H1 (cell line): ENCODE results near the gene DERL2. TPM values are rescaled to one million over a fixed set of nuclear protein-coding genes. Genes with fewer than 3 reads are reported as not detected.

Source experiments
- BACH1 ChIP-seq: IDR thresholded peaks from 2 replicates; pipeline ENCODE4 v1.6.1; 2012; ENCODE audit warnings: low read length, improper control_type of control experiment
- CBX8 ChIP-seq: fragments of 300-800, 300-1000 bp; sonication (generic); IDR thresholded peaks from 2 replicates; pipeline ENCODE4 v1.7.1; 2016; ENCODE audit warnings: low read depth, low read length, borderline replicate concordance
- CREB1 ChIP-seq: IDR thresholded peaks from 2 replicates; pipeline ENCODE4 v1.6.1; 2012; ENCODE audit warnings: inconsistent platforms
- JUND ChIP-seq: IDR thresholded peaks from 2 replicates; pipeline ENCODE4 v1.6.1; 2011; ENCODE audit warnings: mild to moderate bottlenecking, improper control_type of control experiment, low read length
- KDM4A ChIP-seq: IDR thresholded peaks from one replicate; pipeline ENCODE4 v1.7.1; 2012; ENCODE audit warnings: low read depth, mild to moderate bottlenecking, moderate library complexity, low read length, inconsistent platforms; ENCODE audit not compliant: severe bottlenecking
- RBBP5 ChIP-seq: IDR thresholded peaks from 2 replicates; pipeline ENCODE4 v1.7.1; 2012; ENCODE audit warnings: low read depth, mild to moderate bottlenecking, inconsistent platforms, low read length, moderate library complexity, borderline replicate concordance
- SIRT6 ChIP-seq: IDR thresholded peaks from one replicate; pipeline ENCODE4 v1.7.1; 2012; ENCODE audit warnings: low read length, inconsistent platforms
- SP2 ChIP-seq: IDR thresholded peaks from 2 replicates; pipeline ENCODE4 v1.6.1; 2012; ENCODE audit warnings: mild to moderate bottlenecking, low read length, inconsistent platforms
- polyA plus RNA-seq, 7 experiments: library from polyadenylated mRNA; depleted of rRNA in 3 of 7; stranded (reverse) in 5 of 7; unstranded in 2 of 7; fragments of >200 nt in 5 of 7; fragments of 200-250 nt in 2 of 7; gene quantifications; 1 replicate in 5 of 7; 2 replicates in 1 of 7; 4 replicates in 1 of 7; pipeline versions ENCODE4 v1.2.1 to v1.2.3, GENCODE V29; 2011 to 2013; ENCODE audit warnings: missing spikeins in 2 of 7, mixed read lengths in 2 of 7
- total RNA-seq: library from RNA; stranded (reverse); fragmentation: NEBNext Ultra II Directional; extraction: Animal tissue kit (Norgen Biotek cat#: 25700); gene quantifications from 2 replicates; pipeline ENCODE4 v1.2.1, GENCODE V29; 2021
- TF ChIP-seq, protein P1 (sequence below): fragments of 300-600 bp; sonication (generic); IDR thresholded peaks from 2 replicates; pipeline ENCODE4 v1.7.1; 2012; ENCODE audit warnings: low read length, moderate library complexity, mild to moderate bottlenecking, inconsistent platforms; ENCODE audit not compliant: insufficient replicate concordance
- TF ChIP-seq, protein P2 (sequence below): IDR thresholded peaks from 2 replicates; pipeline ENCODE4 v1.6.1; 2012; ENCODE audit warnings: low read length, inconsistent platforms

The DERL2 gene
- total and polyA plus RNA-seq, 2 of the 8 experiments (the other 6 are each of a cell fraction or from before 2014, with no cell fraction given): 55.3 to 58.4 TPM

DNA sequence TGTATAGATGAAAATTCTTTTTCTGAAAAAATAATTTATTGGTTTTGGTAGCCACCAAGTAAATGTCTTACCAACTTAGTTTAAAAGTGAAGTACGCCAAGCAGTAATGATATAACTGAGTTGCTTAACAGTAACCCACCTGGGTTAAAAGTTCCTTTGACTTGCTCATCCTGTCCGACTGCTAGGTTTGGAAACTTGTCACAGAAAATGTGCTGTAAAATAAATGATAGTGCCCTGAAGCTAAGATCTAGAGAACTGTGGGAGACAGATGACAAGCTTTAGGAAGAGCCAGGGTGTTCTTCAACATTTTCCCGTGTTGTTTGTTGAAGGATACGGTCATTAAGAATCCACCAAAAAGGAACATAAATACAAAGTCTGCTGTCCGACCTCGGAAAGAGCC lies 5.0 kb downstream of the DERL2 start (continued):
- TF ChIP-seq, protein P1, sequence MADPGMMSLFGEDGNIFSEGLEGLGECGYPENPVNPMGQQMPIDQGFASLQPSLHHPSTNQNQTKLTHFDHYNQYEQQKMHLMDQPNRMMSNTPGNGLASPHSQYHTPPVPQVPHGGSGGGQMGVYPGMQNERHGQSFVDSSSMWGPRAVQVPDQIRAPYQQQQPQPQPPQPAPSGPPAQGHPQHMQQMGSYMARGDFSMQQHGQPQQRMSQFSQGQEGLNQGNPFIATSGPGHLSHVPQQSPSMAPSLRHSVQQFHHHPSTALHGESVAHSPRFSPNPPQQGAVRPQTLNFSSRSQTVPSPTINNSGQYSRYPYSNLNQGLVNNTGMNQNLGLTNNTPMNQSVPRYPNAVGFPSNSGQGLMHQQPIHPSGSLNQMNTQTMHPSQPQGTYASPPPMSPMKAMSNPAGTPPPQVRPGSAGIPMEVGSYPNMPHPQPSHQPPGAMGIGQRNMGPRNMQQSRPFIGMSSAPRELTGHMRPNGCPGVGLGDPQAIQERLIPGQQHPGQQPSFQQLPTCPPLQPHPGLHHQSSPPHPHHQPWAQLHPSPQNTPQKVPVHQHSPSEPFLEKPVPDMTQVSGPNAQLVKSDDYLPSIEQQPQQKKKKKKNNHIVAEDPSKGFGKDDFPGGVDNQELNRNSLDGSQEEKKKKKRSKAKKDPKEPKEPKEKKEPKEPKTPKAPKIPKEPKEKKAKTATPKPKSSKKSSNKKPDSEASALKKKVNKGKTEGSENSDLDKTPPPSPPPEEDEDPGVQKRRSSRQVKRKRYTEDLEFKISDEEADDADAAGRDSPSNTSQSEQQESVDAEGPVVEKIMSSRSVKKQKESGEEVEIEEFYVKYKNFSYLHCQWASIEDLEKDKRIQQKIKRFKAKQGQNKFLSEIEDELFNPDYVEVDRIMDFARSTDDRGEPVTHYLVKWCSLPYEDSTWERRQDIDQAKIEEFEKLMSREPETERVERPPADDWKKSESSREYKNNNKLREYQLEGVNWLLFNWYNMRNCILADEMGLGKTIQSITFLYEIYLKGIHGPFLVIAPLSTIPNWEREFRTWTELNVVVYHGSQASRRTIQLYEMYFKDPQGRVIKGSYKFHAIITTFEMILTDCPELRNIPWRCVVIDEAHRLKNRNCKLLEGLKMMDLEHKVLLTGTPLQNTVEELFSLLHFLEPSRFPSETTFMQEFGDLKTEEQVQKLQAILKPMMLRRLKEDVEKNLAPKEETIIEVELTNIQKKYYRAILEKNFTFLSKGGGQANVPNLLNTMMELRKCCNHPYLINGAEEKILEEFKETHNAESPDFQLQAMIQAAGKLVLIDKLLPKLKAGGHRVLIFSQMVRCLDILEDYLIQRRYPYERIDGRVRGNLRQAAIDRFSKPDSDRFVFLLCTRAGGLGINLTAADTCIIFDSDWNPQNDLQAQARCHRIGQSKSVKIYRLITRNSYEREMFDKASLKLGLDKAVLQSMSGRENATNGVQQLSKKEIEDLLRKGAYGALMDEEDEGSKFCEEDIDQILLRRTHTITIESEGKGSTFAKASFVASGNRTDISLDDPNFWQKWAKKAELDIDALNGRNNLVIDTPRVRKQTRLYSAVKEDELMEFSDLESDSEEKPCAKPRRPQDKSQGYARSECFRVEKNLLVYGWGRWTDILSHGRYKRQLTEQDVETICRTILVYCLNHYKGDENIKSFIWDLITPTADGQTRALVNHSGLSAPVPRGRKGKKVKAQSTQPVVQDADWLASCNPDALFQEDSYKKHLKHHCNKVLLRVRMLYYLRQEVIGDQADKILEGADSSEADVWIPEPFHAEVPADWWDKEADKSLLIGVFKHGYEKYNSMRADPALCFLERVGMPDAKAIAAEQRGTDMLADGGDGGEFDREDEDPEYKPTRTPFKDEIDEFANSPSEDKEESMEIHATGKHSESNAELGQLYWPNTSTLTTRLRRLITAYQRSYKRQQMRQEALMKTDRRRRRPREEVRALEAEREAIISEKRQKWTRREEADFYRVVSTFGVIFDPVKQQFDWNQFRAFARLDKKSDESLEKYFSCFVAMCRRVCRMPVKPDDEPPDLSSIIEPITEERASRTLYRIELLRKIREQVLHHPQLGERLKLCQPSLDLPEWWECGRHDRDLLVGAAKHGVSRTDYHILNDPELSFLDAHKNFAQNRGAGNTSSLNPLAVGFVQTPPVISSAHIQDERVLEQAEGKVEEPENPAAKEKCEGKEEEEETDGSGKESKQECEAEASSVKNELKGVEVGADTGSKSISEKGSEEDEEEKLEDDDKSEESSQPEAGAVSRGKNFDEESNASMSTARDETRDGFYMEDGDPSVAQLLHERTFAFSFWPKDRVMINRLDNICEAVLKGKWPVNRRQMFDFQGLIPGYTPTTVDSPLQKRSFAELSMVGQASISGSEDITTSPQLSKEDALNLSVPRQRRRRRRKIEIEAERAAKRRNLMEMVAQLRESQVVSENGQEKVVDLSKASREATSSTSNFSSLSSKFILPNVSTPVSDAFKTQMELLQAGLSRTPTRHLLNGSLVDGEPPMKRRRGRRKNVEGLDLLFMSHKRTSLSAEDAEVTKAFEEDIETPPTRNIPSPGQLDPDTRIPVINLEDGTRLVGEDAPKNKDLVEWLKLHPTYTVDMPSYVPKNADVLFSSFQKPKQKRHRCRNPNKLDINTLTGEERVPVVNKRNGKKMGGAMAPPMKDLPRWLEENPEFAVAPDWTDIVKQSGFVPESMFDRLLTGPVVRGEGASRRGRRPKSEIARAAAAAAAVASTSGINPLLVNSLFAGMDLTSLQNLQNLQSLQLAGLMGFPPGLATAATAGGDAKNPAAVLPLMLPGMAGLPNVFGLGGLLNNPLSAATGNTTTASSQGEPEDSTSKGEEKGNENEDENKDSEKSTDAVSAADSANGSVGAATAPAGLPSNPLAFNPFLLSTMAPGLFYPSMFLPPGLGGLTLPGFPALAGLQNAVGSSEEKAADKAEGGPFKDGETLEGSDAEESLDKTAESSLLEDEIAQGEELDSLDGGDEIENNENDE: no peak
- TF ChIP-seq, protein P2, sequence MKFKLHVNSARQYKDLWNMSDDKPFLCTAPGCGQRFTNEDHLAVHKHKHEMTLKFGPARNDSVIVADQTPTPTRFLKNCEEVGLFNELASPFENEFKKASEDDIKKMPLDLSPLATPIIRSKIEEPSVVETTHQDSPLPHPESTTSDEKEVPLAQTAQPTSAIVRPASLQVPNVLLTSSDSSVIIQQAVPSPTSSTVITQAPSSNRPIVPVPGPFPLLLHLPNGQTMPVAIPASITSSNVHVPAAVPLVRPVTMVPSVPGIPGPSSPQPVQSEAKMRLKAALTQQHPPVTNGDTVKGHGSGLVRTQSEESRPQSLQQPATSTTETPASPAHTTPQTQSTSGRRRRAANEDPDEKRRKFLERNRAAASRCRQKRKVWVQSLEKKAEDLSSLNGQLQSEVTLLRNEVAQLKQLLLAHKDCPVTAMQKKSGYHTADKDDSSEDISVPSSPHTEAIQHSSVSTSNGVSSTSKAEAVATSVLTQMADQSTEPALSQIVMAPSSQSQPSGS: no peak
- TF ChIP-seq CBX8 (no peak), CREB1 (no peak), SIRT6 (no peak), BACH1 (no peak), SP2 (no peak), JUND (no peak), RBBP5 (no peak), KDM4A (no peak)
- TF ChIP-seq, all 59 proteins: peak for 0
